K562 (cell line): ENCODE results near the gene TRPM4. TPM values are rescaled to one million over a fixed set of nuclear protein-coding genes. Genes with fewer than 3 reads are reported as not detected.

Experiments
- EGR1 ChIP-seq: fragments of 450-650 bp; conservative IDR thresholded peaks from 2 replicates; pipeline ENCODE4 v1.6.1; 2017; ENCODE audit warnings: mild to moderate bottlenecking
- HNRNPLL ChIP-seq: fragments of 200-400 bp; formaldehyde crosslinking; IDR thresholded peaks from 2 replicates; pipeline ENCODE4 v1.6.1; 2017; ENCODE audit warnings: low read length, low read depth, mild to moderate bottlenecking; ENCODE audit not compliant: poor library complexity, severe bottlenecking
- KLF10 ChIP-seq: fragments of 250-450 bp; sonication (Bioruptor Pico); IDR thresholded peaks from 2 replicates; pipeline ENCODE4 v1.6.1; 2021; ENCODE audit warnings: matching md5 sums
- NR3C1 ChIP-seq: sonication (generic); formaldehyde crosslinking; IDR thresholded peaks from 2 replicates; pipeline ENCODE4 v1.8.1; 2022; ENCODE audit warnings: missing genetic modification reagents
- PHB2 ChIP-seq: fragments of 450-650 bp; IDR thresholded peaks from 2 replicates; pipeline ENCODE4 v1.6.1; 2017; ENCODE audit warnings: low read depth
- PPARD ChIP-seq: fragments of 250-450 bp; sonication (Bioruptor Pico); IDR thresholded peaks from 2 replicates; pipeline ENCODE4 v1.8.0; 2022; ENCODE audit warnings: inconsistent platforms, mild to moderate bottlenecking, moderate library complexity
- SMC3 ChIP-seq: conservative IDR thresholded peaks from 2 replicates; pipeline ENCODE4 v1.6.1; 2011; ENCODE audit warnings: low read depth, low read length, improper control_type of control experiment; ENCODE audit not compliant: insufficient read depth
- SP2 ChIP-seq: IDR thresholded peaks from 2 replicates; pipeline ENCODE4 v1.6.1; 2011; ENCODE audit warnings: mild to moderate bottlenecking, low read depth, low read length, moderate library complexity; ENCODE audit not compliant: poor library complexity, severe bottlenecking; ENCODE audit errors: extremely low read depth
- SRSF7 ChIP-seq: fragments of 200-400 bp; formaldehyde crosslinking; optimal IDR thresholded peaks from 2 replicates; pipeline ENCODE3; 2017; ENCODE audit warnings: mild to moderate bottlenecking, low read depth, low read length
- TBP ChIP-seq: optimal IDR thresholded peaks from 2 replicates; pipeline ENCODE3; 2011; ENCODE audit warnings: low read depth, low read length, improper control_type of control experiment
- TOE1 ChIP-seq, 2 experiments: fragments of 450-650 bp in 1 of 2; sonication (generic) in 1 of 2; formaldehyde crosslinking in 1 of 2; IDR thresholded peaks; 2 replicates each; pipeline versions ENCODE4 v1.7.1 to v1.8.0; 2016 to 2022; ENCODE audit warnings: borderline replicate concordance in 2 of 2, mild to moderate bottlenecking in 2 of 2, antibody characterized with exemption in 1 of 2, inconsistent platforms in 1 of 2, low read depth in 1 of 2, missing genetic modification reagents in 1 of 2, moderate library complexity in 1 of 2
- ZBTB17 ChIP-seq: fragments of 450-650 bp; formaldehyde crosslinking; IDR thresholded peaks from 2 replicates; pipeline ENCODE4 v1.4.0; 2020; ENCODE audit warnings: mild to moderate bottlenecking
- ZNF134 ChIP-seq: fragments of 250-450 bp; sonication (Bioruptor Pico); conservative IDR thresholded peaks from 2 replicates; pipeline ENCODE4 v1.4.0; 2020
- ZNF717 ChIP-seq: fragments of 250-450 bp; sonication (Bioruptor Pico); IDR thresholded peaks from 2 replicates; pipeline ENCODE4 v1.5.0; 2021
- polyA plus RNA-seq, 8 experiments: library from polyadenylated mRNA; depleted of rRNA in 4 of 8; stranded (reverse) in 5 of 8; unstranded in 3 of 8; fragments of >200 nt; fragmentation: Nextera tagmentation in 2 of 8; fragmentation: Illumina TruSeq in 1 of 8; extraction: Ambion mirVana in 2 of 8; extraction: Trizol in 1 of 8; gene quantifications; 2 replicates each; pipeline versions ENCODE4 v1.2.1 to v1.2.3, GENCODE V29; 2011 to 2014; ENCODE audit warnings: inconsistent platforms in 1 of 8, missing spikeins in 1 of 8
- total RNA-seq, 7 experiments: library from RNA; depleted of rRNA in 6 of 7; stranded (reverse); fragments of >200 nt in 6 of 7; fragmentation: Illumina TruSeq in 2 of 7; extraction: Trizol in 2 of 7; gene quantifications; 2 replicates each; pipeline versions ENCODE4 v1.2.1 to v1.2.3, GENCODE V29; 2011 to 2021; ENCODE audit warnings: low replicate concordance in 1 of 7
- TF ChIP-seq, protein P1 (sequence below), 3 experiments: fragments of 200-800 bp in 1 of 3; fragments of 250-450 bp in 1 of 3; fragments of 450-650 bp in 1 of 3; sonication (Bioruptor Pico) in 1 of 3; sonication (Bioruptor generic) in 1 of 3; formaldehyde crosslinking in 1 of 3; IDR thresholded peaks; 2 replicates each; pipeline versions ENCODE4 v1.6.1 to v1.8.0; 2016 to 2022; ENCODE audit warnings: mild to moderate bottlenecking in 2 of 3, missing genetic modification characterization in 2 of 3, missing compliant biosample characterization in 1 of 3, moderate library complexity in 1 of 3
- TF ChIP-seq, protein P2 (sequence below): sonication (generic); formaldehyde crosslinking; IDR thresholded peaks from 2 replicates; pipeline ENCODE4 v1.5.0; 2020; ENCODE audit warnings: missing genetic modification reagents
- TF ChIP-seq, protein P3 (sequence below): sonication (generic); formaldehyde crosslinking; IDR thresholded peaks from 2 replicates; pipeline ENCODE4 v1.9.0; 2022; ENCODE audit warnings: mild to moderate bottlenecking, missing genetic modification reagents
- TF ChIP-seq, protein P4 (sequence below): fragments of 450-650 bp; formaldehyde crosslinking; IDR thresholded peaks from 2 replicates; pipeline ENCODE4 v1.4.0; 2022; ENCODE audit warnings: missing genetic modification characterization
- TF ChIP-seq, protein P5 (sequence below): fragments of 250-450 bp; sonication (Bioruptor Pico); IDR thresholded peaks from 2 replicates; pipeline ENCODE4 v1.9.0; 2021; ENCODE audit warnings: mild to moderate bottlenecking, inconsistent platforms

TRPM4 gene
- total and polyA plus RNA-seq, 9 of the 15 experiments (the other 6 are each of a cell fraction or from before 2014, with no cell fraction given): 6.5 to 45.4 (median 15.2) TPM

DNA sequence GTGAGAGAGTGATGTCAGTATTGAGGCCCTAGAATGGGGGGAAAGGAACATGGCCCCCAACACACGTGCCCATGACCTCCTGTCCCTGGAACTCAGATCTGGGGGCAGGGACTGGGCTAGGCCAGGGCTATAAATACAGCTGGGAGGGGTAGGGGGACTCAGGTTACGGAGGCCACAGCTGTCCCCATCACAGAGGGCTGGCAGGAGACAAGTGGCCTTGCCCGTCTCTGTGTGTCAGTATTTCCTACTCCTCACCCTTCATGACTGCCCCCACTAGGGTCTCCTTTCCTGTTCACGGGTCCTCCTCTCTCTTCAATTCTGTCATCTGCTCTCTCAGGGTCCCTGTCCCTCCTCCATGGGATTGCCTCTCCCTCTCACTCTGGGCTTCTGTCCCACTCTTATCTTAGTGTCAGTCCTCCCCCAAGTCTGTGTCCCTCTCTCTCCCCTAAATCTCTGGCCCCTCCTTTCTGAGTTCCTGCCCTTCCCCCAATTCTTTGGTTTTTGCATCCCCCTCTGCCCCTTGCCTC is 1.7 kb upstream of the TRPM4 start (continued):
- TF ChIP-seq SRSF7 (no peak), ZBTB17 (CRISPR knock-in tag) (no peak), PHB2 (0 out of 2 replicates have a peak, but pooled peaks have one; percentile 7), ZNF134 (CRISPR knock-in tag) (no peak), SP2 (no peak), NR3C1 (CRISPR knock-in tag) (no peak), ZNF717 (CRISPR knock-in tag) (no peak), HNRNPLL (no peak), TOE1 (IDR thresholded peaks at IDR 0.05; ENCODE audit: borderline replicate concordance) (peak; percentile 69; the same call in 1 of the 2 replicates), TOE1 (CRISPR knock-in tag; IDR thresholded peaks at IDR 0.05; ENCODE audit: borderline replicate concordance, low read depth) (no peak), PPARD (CRISPR knock-in tag) (no peak), TBP (no peak), EGR1 (no peak), KLF10 (CRISPR knock-in tag) (no peak), SMC3 (no peak)
- TF ChIP-seq, protein P1, sequence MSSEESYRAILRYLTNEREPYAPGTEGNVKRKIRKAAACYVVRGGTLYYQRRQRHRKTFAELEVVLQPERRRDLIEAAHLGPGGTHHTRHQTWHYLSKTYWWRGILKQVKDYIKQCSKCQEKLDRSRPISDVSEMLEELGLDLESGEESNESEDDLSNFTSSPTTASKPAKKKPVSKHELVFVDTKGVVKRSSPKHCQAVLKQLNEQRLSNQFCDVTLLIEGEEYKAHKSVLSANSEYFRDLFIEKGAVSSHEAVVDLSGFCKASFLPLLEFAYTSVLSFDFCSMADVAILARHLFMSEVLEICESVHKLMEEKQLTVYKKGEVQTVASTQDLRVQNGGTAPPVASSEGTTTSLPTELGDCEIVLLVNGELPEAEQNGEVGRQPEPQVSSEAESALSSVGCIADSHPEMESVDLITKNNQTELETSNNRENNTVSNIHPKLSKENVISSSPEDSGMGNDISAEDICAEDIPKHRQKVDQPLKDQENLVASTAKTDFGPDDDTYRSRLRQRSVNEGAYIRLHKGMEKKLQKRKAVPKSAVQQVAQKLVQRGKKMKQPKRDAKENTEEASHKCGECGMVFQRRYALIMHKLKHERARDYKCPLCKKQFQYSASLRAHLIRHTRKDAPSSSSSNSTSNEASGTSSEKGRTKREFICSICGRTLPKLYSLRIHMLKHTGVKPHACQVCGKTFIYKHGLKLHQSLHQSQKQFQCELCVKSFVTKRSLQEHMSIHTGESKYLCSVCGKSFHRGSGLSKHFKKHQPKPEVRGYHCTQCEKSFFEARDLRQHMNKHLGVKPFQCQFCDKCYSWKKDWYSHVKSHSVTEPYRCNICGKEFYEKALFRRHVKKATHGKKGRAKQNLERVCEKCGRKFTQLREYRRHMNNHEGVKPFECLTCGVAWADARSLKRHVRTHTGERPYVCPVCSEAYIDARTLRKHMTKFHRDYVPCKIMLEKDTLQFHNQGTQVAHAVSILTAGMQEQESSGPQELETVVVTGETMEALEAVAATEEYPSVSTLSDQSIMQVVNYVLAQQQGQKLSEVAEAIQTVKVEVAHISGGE (CRISPR knock-in tag; IDR thresholded peaks at IDR 0.05): peak in 1 of 3 experiments; percentile 42; a peak in 1 of 6 replicates
- TF ChIP-seq, protein P2, sequence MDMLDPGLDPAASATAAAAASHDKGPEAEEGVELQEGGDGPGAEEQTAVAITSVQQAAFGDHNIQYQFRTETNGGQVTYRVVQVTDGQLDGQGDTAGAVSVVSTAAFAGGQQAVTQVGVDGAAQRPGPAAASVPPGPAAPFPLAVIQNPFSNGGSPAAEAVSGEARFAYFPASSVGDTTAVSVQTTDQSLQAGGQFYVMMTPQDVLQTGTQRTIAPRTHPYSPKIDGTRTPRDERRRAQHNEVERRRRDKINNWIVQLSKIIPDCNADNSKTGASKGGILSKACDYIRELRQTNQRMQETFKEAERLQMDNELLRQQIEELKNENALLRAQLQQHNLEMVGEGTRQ: no peak
- TF ChIP-seq, protein P3, sequence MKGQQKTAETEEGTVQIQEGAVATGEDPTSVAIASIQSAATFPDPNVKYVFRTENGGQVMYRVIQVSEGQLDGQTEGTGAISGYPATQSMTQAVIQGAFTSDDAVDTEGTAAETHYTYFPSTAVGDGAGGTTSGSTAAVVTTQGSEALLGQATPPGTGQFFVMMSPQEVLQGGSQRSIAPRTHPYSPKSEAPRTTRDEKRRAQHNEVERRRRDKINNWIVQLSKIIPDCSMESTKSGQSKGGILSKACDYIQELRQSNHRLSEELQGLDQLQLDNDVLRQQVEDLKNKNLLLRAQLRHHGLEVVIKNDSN (CRISPR knock-in tag): peak; percentile 63
- TF ChIP-seq, protein P4, sequence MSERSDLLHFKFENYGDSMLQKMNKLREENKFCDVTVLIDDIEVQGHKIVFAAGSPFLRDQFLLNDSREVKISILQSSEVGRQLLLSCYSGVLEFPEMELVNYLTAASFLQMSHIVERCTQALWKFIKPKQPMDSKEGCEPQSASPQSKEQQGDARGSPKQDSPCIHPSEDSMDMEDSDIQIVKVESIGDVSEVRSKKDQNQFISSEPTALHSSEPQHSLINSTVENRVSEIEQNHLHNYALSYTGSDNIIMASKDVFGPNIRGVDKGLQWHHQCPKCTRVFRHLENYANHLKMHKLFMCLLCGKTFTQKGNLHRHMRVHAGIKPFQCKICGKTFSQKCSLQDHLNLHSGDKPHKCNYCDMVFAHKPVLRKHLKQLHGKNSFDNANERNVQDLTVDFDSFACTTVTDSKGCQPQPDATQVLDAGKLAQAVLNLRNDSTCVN (CRISPR knock-in tag): peak; percentile 51; the same call in 1 of the 2 replicates
- TF ChIP-seq, protein P5, sequence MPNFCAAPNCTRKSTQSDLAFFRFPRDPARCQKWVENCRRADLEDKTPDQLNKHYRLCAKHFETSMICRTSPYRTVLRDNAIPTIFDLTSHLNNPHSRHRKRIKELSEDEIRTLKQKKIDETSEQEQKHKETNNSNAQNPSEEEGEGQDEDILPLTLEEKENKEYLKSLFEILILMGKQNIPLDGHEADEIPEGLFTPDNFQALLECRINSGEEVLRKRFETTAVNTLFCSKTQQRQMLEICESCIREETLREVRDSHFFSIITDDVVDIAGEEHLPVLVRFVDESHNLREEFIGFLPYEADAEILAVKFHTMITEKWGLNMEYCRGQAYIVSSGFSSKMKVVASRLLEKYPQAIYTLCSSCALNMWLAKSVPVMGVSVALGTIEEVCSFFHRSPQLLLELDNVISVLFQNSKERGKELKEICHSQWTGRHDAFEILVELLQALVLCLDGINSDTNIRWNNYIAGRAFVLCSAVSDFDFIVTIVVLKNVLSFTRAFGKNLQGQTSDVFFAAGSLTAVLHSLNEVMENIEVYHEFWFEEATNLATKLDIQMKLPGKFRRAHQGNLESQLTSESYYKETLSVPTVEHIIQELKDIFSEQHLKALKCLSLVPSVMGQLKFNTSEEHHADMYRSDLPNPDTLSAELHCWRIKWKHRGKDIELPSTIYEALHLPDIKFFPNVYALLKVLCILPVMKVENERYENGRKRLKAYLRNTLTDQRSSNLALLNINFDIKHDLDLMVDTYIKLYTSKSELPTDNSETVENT (CRISPR knock-in tag): peak; percentile 36; the same call in 1 of the 2 replicates
